ENCODE data around the gene CDX2.

Gene CDX2

GRCh38 chr13:27973961-27974662 lies 5.0 kb upstream of the CDX2 start:
- TF ChIP-seq POLR2AphosphoS5 (IDR thresholded peaks at IDR 0.05; ENCODE audit: low read depth, low read length) = no peak
- TF ChIP-seq FOXP2 (optimal IDR thresholded peaks at IDR 0.05; ENCODE audit: borderline replicate concordance, extremely low read depth, extremely low read length, insufficient read depth) = no peak
- TF ChIP-seq REST (IDR thresholded peaks at IDR 0.05; ENCODE audit: insufficient read depth in 1 of 2, low read depth in 2 of 2, low read length in 2 of 2) = no peak
- no peak for TF ChIP-seq SIN3A (IDR thresholded peaks at IDR 0.05; ENCODE audit: borderline replicate concordance, insufficient read depth, low read length)
- no peak for TF ChIP-seq TAF1 (IDR thresholded peaks at IDR 0.05; ENCODE audit: borderline replicate concordance, insufficient read depth, low read length)

GRCh38 chr13:27973291-27973690 lies 4.2 kb upstream of the CDX2 start:
- TF ChIP-seq SIN3A (IDR thresholded peaks at IDR 0.05; ENCODE audit: borderline replicate concordance, insufficient read depth, low read length) (no peak), FOXP2 (optimal IDR thresholded peaks at IDR 0.05; ENCODE audit: borderline replicate concordance, extremely low read depth, extremely low read length, insufficient read depth) (no peak), POLR2AphosphoS5 (IDR thresholded peaks at IDR 0.05; ENCODE audit: low read depth, low read length) (no peak), TAF1 (IDR thresholded peaks at IDR 0.05; ENCODE audit: borderline replicate concordance, insufficient read depth, low read length) (no peak), REST (IDR thresholded peaks at IDR 0.05; ENCODE audit: insufficient read depth in 1 of 2, low read depth in 2 of 2, low read length in 2 of 2) (no peak)

GRCh38 chr13:27972478-27972820 lies 3.3 kb upstream of the CDX2 start:
- no peak for TF ChIP-seq FOXP2 (optimal IDR thresholded peaks at IDR 0.05; ENCODE audit: borderline replicate concordance, extremely low read depth, extremely low read length, insufficient read depth)
- no peak for TF ChIP-seq REST (IDR thresholded peaks at IDR 0.05; ENCODE audit: insufficient read depth in 1 of 2, low read depth in 2 of 2, low read length in 2 of 2)
- TF ChIP-seq POLR2AphosphoS5 (IDR thresholded peaks at IDR 0.05; ENCODE audit: low read depth, low read length) = no peak
- no peak for TF ChIP-seq TAF1 (IDR thresholded peaks at IDR 0.05; ENCODE audit: borderline replicate concordance, insufficient read depth, low read length)
- TF ChIP-seq SIN3A (IDR thresholded peaks at IDR 0.05; ENCODE audit: borderline replicate concordance, insufficient read depth, low read length) = no peak

GRCh38 chr13:27971776-27972477 lies 2.8 kb upstream of the CDX2 start:
- no peak for TF ChIP-seq FOXP2 (optimal IDR thresholded peaks at IDR 0.05; ENCODE audit: borderline replicate concordance, extremely low read depth, extremely low read length, insufficient read depth)
- no peak for TF ChIP-seq SIN3A (IDR thresholded peaks at IDR 0.05; ENCODE audit: borderline replicate concordance, insufficient read depth, low read length)
- no peak for TF ChIP-seq TAF1 (IDR thresholded peaks at IDR 0.05; ENCODE audit: borderline replicate concordance, insufficient read depth, low read length)
- TF ChIP-seq POLR2AphosphoS5 (IDR thresholded peaks at IDR 0.05; ENCODE audit: low read depth, low read length) = no peak
- TF ChIP-seq REST (IDR thresholded peaks at IDR 0.05; ENCODE audit: insufficient read depth in 1 of 2, low read depth in 2 of 2, low read length in 2 of 2) = no peak

All from PFSK-1 (cell line).